Measurements from ENCODE around the gene MMP23B. TPM values are rescaled to one million over a fixed set of nuclear protein-coding genes. Genes with fewer than 3 reads are reported as not detected.

Gene MMP23B
- total RNA-seq, 1 experiment from 2014 or later: 2.7 TPM

DNA sequence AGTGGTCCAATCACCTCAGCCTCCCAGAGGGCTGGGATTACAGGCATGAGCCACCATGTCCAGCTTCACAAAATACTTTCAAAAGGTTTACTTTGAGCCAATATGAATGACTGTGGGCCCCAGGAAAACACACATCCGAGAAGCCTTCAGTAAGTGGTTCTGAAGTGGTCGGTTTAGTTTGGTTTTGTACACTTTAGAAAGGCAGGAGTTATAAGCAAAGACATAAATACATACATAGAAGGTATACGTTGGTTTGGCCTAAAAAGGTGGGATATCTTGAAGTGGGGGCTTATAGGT, 19.9 kb upstream of the MMP23B start:
- no peaks in the 10 kb centered on the region for H3K36me3 ChIP-seq
- H3K4me3 ChIP-seq: no peak overlapping the region
- peaks cover 18% of the 10 kb centered on the region for H3K4me1 ChIP-seq
- no peaks in the 10 kb centered on the region for H3K27me3 ChIP-seq
- no peak for DNase-seq
- H3K9me3 ChIP-seq (replicated peaks): no peaks in the 10 kb centered on the region
- H3K27ac ChIP-seq: no peak overlapping the region

DNA sequence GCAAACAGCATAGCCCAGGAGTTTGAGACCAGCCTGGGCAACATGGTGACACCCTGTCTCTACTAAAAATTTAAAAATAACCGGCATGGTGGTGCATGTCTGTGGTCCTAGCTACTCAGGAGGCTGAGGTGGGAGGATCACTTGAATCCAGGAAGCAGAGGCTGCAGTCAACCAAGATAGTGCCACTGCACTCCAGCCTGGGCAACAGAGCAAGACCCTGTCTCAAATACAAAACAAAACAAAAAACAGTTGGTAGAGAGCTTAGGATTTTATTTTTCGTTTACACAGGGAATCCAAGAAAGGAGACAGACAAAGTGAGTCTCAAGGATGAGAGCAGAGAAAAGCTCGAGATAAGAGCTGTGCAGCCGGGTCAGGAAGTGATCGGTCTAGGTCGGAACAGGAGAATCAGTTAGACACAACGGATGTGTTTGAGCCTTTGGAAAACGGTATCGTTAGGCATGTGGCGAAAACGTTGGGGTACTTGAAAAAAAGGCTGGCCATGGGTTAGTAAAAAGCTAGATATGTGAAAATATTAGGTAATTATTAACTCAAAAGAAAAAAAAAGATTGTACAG, 18.4 kb upstream of the MMP23B start:
- H3K4me1 ChIP-seq: peaks cover 18% of the 10 kb centered on the region
- no peak for DNase-seq
- H3K27ac ChIP-seq: no peak overlapping the region
- no peaks in the 10 kb centered on the region for H3K36me3 ChIP-seq
- no peak overlapping the region; the same call in 1 of the 2 replicates for H3K4me3 ChIP-seq
- H3K9me3 ChIP-seq (replicated peaks): no peaks in the 10 kb centered on the region
- H3K27me3 ChIP-seq: no peaks in the 10 kb centered on the region

DNA sequence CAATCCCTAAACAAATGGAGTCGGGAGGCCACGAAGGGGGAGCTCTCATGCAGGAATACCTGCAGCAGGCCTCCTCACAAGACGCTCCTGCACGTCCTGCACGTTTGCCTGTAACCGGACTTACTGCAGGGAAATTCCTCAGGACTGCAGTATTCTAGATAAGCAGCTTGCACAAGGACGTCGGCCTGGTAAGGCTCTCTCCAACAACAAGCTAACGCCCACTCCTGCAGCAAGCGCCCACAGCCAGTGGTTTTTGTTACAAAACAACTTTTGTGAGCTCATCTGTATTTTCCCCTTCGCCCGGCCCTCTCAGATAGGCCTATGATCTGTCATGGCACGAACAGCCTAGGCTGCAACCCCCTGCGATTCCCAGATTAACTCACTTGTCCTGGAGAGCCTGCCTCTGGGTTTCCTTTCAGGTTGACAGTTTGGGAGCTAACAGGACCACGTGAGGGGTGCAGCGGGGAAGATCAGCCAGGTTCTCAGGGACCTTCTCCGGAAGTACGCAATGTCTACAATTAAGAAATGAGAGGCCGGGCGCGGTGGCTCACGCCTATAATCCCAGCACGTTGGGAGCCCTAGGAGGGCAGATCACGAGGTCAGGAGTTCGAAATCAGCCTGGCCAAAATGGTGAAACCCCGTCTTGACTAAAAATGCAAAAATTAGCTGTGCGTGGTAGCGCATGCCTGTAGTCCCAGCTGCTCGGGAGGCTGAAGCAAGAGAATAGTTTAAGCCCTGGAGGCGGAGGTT, 17.6 kb upstream of the MMP23B start:
- Histone ChIP-seq H3K9me3 (replicated peaks) (no peaks in the 10 kb centered on the region), H3K36me3 (no peaks in the 10 kb centered on the region), H3K27ac (no peak overlapping the region), H3K4me1 (peaks cover 18% of the 10 kb centered on the region), H3K4me3 (peak overlapping the region; percentile 98), H3K27me3 (no peaks in the 10 kb centered on the region)
- DNase-seq: peak in 1 of 2 experiments; percentile 47

DNA sequence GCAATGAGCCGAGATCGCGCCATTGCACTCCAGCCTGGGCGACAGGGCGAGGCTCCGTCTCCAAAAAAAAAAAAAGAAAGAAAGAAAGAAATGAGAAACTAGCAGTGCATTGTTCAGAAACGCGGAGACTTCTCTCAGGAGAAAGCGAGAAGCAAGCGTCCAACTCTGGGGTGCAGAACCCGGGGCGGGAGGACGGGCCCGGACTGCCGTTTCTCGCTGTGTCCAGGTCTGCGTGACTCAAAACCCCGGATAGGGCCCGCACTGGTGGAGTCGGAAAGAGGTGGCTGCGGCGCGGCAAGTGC, 17.1 kb upstream of the MMP23B start:
- peak overlapping the region; percentile 99; the same call in 1 of the 2 replicates for H3K27ac ChIP-seq
- peaks cover 15% of the 10 kb centered on the region for H3K4me1 ChIP-seq
- H3K9me3 ChIP-seq (replicated peaks): no peaks in the 10 kb centered on the region
- no peaks in the 10 kb centered on the region for H3K36me3 ChIP-seq
- peak overlapping the region; percentile 98 for H3K4me3 ChIP-seq
- no peak for DNase-seq
- no peaks in the 10 kb centered on the region for H3K27me3 ChIP-seq

DNA sequence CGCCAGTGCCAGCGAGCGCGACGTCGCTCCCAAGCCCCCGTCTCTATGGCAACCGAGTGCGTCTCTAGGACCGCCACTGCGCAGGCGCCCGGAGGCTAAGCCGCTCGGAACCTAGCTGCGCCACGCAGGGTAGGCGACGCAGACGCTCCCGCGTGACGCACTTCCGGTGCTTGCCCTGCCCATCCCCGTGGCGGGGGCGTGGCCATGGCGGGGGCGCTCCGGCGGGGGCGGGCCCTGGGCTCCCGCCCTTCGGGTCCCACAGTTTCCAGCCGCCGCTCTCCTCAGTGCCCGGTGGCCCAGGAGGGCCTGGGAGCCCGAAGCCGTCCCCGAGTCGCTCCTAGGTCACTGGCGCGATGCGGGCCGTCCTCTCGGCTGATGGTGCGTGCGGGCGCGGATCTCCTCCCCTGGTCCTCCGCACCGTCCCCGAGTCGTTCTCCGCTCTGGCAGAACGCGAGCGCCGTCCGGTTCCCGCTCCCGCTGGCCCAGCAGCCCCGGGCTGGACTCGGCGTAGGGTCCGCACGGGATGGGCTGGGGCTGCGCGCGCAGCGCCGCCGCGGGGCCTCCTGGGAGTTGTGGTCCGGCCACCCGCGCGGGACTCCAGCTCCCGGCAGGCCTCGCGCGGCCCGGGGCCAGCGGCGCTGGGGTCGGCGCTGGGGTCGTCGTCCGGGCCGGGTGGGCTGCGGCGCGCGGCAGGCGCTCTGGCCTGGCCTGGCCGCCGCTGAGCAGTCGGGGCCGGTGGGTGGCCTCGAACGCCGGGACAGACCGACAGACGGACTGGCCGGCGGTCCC, 16.5 kb upstream of the MMP23B start, which contains the start of gene MIB2:
TSS of gene MIB2 (plus strand) at position 245 of the 789 bp plus-strand sequence. CDS start 7,953 bp downstream, outside the sequence.
- H3K9me3 ChIP-seq (replicated peaks): no peaks in the 10 kb centered on the region
- no peaks in the 10 kb centered on the region for H3K27me3 ChIP-seq
- H3K36me3 ChIP-seq: no peaks in the 10 kb centered on the region
- H3K4me1 ChIP-seq: peaks cover 9% of the 10 kb centered on the region
- peak within 1 kb of the TSS; percentile 99 for H3K27ac ChIP-seq
- DNase-seq: peak; percentile 98 to 99
- H3K4me3 ChIP-seq: peak within 1 kb of the TSS; percentile 98

DNA sequence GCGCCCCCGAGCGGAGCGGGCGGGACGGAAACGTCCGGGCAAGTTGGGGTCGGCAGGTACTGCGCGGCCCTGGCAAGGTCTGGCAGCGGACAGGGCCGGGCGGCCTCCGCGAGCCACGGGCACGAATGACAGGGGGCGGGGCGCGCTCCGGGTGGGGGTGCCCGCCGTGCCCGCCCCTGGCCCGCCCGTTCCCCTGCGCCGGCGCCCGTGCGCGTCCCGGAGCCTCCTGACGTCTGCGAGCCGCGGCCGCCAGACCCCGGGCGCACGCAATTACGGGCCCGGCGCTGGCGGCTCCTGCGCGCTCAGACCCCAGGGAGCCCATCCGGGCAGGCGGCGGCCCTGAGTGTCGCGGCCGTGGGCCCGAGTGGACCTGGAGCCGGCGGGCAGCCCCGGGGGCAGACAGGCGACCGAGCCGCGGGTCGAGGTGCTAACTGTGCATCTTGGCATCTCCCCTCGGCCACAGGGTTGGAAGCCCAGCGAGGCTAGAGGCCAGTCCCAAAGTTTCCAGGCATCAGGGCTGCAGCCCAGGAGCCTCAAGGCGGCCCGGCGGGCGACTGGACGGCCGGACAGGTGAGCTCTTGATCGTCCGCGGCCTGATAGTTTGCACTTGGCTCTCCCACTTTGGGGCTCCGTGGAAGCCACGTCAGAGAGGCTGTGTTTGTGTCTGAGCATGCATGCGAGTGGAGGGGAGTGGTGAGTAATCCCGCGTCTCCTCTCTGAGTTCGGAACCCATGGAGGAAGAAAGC, 15.8 kb upstream of the MMP23B start:
- Histone ChIP-seq H3K36me3 (no peaks in the 10 kb centered on the region), H3K4me3 (peak overlapping the region; percentile 98), H3K9me3 (replicated peaks) (no peaks in the 10 kb centered on the region), H3K27me3 (no peaks in the 10 kb centered on the region), H3K27ac (no peak overlapping the region), H3K4me1 (peaks cover 8% of the 10 kb centered on the region)
- DNase-seq: peak in 1 of 2 experiments; percentile 36

DNA sequence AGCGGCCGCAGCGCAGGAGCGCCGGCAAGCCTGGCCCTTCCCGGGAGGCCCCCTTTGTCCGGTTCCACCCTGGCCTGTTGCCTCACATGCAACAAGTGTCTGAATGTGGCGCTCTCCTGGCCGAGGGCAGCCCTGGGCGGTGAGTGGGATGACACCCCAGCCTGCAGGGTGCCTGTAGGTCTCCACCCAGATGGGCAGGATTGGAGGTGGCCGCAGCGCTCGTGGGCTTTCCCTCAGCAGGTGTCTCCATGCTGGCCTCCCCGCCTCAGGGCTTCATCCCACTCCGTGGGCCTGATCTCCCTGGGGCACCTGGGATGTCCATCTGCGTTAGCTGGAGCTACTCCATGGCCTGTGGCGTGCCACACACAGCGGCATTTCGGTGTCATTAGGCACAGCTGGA, 15.1 kb upstream of the MMP23B start:
- Histone ChIP-seq H3K27me3 (no peaks in the 10 kb centered on the region), H3K36me3 (no peaks in the 10 kb centered on the region), H3K27ac (no peak overlapping the region), H3K9me3 (replicated peaks) (no peaks in the 10 kb centered on the region), H3K4me3 (peak overlapping the region; percentile 98), H3K4me1 (peaks cover 9% of the 10 kb centered on the region)
- no peak for DNase-seq

DNA sequence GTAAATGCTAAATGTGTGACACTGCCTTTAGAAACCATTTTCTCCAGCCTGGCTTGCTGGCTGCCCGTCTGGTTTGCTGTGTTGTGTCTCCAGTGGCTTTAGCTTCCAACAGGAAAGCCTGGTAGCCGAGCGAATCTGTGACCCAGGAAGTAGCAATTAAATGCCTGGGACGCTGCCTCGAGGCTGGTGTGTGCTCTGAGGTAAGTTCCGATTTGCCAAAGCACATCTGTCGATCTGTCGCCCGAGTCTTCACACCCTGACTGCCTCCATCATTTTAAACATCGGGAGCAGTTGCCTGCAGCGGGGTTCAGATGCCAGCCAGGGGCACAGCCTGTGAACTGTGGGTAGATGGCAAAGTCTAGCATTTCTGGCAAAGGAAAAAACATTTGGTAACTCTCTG, 14.5 kb upstream of the MMP23B start:
- peaks cover 12% of the 10 kb centered on the region for H3K4me1 ChIP-seq
- H3K9me3 ChIP-seq (replicated peaks): no peaks in the 10 kb centered on the region
- no peak overlapping the region for H3K4me3 ChIP-seq
- H3K36me3 ChIP-seq: no peaks in the 10 kb centered on the region
- no peak overlapping the region for H3K27ac ChIP-seq
- no peaks in the 10 kb centered on the region for H3K27me3 ChIP-seq
- no peak for DNase-seq

DNA sequence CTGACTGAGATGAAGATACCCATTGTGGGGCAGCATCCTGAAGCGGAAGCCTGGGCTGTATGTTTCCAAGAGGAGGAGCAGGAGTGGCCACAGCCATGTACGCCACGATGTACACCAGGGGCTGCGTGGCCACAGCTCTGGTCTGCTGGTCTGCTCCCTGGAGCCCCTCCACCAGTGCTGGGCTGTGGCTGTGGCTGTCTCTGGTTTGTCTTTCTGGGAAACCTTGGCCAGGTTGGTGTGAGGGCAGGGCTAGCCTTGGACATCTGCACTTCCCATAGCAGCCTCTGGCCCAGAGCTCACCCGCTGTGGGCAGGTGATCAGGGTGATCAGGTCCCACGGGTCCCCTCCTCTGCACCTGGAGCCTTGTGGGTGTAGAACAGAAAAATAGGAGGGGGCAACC, 14.0 kb upstream of the MMP23B start:
- Histone ChIP-seq H3K9me3 (replicated peaks) (no peaks in the 10 kb centered on the region), H3K27me3 (no peaks in the 10 kb centered on the region), H3K36me3 (no peaks in the 10 kb centered on the region), H3K4me3 (no peak overlapping the region), H3K27ac (no peak overlapping the region), H3K4me1 (peaks cover 12% of the 10 kb centered on the region)
- no peak for DNase-seq

DNA sequence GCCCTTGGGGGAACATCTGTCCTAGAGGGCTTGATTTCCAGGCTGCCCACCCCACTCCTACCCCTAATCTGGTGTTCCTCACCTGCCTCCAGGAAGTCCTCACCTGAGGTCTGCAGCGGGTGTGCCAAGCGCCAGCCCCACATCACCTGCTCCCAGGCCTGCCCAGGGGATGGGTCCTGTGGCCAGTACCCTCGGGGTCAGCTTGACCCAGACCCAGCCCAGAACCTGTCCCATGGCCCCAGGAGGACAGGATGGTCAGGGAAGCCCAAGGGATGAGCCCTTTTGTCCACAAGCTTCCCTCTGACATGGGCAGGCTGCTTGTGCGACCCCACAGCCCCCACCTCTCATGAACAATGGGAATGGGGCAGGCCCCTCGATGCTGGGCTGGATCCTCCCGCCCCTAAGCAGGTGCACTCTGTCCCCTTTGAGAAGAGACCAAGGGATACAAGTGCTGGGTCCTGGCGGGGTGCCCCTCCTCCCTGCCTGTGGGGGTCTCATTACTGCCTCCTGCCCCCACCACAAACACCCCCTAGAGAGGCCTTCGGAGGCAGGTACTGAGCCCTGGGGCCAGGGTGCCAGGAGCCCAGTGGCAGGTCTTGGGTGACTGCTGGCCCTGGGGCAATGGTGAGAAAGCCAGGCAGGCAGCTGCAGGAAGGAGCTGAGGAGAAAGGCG, 13.4 kb upstream of the MMP23B start:
- Histone ChIP-seq H3K4me1 (peaks cover 12% of the 10 kb centered on the region), H3K27ac (no peak overlapping the region), H3K4me3 (no peak overlapping the region), H3K9me3 (replicated peaks) (no peaks in the 10 kb centered on the region), H3K27me3 (no peaks in the 10 kb centered on the region), H3K36me3 (no peaks in the 10 kb centered on the region)
- no peak for DNase-seq

DNA sequence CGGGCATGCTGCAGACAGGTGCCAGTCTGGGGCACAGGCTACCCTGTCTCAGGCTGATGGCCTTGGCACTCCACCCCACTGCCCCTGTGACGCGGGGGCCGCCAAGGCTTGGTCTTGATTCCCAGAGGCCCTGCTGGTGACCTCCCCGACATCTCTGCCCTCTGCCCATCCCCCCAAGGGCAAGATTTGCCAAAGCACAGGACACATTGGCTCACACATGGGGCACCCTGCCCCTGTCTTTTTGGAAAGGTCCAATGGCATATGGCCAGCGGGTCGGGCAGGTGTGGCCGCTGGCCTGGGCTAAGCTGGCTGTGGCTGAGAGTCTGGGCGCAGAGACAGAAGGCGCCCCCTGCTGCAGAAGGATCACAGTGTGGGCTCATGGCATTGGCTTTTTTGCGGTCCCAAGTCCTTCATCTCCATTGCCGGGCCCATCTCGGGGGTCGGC, 12.0 kb upstream of the MMP23B start:
- Histone ChIP-seq H3K27ac (no peak overlapping the region), H3K4me1 (peaks cover 8% of the 10 kb centered on the region; the same call in 1 of the 2 replicates), H3K36me3 (no peaks in the 10 kb centered on the region), H3K27me3 (no peaks in the 10 kb centered on the region), H3K4me3 (no peak overlapping the region), H3K9me3 (replicated peaks) (no peaks in the 10 kb centered on the region)
- DNase-seq: peak in 1 of 2 experiments; percentile 42

DNA sequence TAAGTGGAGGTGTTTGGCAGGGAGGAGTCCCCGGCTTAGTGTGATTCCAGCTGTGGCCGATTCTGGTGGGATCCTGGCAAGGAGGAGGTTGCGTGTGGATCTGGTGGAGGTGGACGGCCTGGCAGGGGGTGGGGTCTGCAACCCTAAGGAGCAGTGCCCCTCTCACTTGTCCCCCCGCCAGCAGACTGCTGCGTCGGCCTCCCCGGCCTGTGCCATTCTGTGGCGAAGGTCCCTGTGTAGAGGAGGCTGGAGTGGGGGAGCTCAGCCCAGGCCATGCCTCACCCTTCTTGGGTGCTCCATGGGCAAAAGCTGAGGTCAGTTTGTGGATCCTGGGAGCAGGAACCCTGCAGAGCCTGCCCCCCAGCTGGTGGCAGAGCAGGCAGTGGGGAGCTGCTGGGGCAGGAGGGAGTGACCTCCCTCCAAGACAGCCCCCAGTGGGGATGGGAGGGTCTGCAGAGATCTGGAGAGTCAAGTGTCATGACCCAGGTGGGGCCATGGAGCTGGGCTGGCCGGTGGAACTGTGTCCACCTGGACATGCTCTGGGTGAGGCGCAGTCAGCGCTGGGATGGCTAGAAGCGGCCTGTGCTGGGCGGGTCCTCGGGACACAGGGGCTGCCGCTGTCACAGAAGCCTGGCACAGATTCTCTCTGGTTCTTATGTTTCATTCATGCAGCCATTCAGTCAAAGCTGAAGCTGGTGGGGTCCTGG, 11.4 kb upstream of the MMP23B start:
- no peaks in the 10 kb centered on the region for H3K9me3 ChIP-seq (replicated peaks)
- H3K4me1 ChIP-seq: peaks cover 8% of the 10 kb centered on the region; the same call in 1 of the 2 replicates
- no peak for DNase-seq
- H3K36me3 ChIP-seq: no peaks in the 10 kb centered on the region
- H3K27ac ChIP-seq: no peak overlapping the region
- H3K27me3 ChIP-seq: no peaks in the 10 kb centered on the region
- no peak overlapping the region for H3K4me3 ChIP-seq

DNA sequence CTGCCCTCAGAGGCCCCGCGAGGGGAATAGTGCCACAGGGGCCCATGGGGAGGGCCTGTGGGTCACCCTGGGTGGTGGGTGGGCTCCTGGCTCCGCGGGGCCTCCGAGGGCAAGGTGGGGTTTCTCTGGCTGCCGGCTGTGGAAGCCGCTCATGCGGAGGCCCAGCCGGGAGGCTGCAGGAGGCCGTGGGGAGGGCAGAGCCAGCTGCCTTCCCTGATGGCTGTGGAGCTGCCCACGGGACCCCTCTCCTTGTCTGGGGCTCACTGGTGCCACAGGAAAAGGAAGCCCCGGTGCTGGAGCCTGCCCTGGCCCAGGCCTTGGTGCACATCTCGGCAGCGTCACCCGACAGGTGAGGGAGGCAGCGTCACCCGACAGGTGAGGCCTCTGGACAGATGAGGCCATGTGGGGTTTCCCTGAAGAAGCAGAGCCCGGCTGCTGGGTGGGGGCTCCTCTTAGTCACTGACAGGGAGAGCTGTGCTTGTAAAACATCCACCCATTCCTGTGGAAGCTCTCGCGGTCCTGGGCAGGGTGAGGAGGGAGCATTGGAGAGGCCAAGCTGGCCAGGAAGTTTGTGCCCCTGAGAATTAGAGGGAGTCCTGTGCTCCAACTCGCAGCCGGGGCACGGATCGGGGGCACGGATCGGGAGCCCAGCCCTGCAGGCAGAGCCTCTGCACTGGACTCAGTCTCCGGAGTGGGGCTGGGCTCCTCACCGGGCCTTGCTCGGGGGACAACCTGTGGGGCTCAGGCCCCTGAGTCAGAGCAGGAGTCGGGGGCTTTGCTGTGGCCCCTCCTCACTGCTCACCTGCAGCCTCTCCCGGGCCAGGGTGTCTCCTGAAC, 10.6 kb upstream of the MMP23B start:
- Histone ChIP-seq H3K4me1 (peaks cover 8% of the 10 kb centered on the region; the same call in 1 of the 2 replicates), H3K36me3 (no peaks in the 10 kb centered on the region), H3K27me3 (no peaks in the 10 kb centered on the region), H3K9me3 (replicated peaks) (no peaks in the 10 kb centered on the region), H3K4me3 (no peak overlapping the region), H3K27ac (no peak overlapping the region)
- no peak for DNase-seq

All from SJCRH30 (cell line).